ENCODE measurements around the gene HOMER2. TPM values are rescaled to one million over a fixed set of nuclear protein-coding genes. Genes with fewer than 3 reads are reported as not detected.

Gene HOMER2
- total RNA-seq, 1 donor from 2014 or later, result 48.5 TPM

DNA sequence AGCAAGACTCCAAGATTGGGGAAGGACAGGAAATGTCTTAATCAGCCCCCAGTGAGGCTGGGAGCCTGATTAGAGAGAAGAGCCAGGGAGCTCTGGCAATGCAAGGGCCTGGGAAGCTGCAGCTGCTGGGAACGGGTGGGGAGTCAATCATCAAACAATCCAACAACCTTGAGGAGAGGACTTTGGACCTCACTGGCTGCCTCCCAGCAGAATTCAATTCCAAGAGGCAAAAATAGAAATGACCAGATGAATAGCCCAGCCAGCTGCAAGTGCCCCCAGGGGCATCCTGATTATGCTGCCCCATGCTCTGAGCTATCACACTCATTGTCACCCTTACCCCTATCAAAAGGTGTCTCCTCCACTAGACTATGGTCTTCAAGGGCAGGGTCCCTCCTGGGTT, 6.1 kb upstream of the HOMER2 start:
- Histone ChIP-seq H3K4me3 (no peak overlapping the region), H3K27ac (replicated peaks) (peak overlapping the region; percentile 38), H3K9me3 (replicated peaks) (no peaks in the 10 kb centered on the region), H3K4me1 (peaks cover 24% of the 10 kb centered on the region), H3K36me3 (no peaks in the 10 kb centered on the region), H3K27me3 (ENCODE audit: low read depth) (no peaks in the 10 kb centered on the region)
- DNase-seq, result no peak
- TF ChIP-seq, protein P1, sequence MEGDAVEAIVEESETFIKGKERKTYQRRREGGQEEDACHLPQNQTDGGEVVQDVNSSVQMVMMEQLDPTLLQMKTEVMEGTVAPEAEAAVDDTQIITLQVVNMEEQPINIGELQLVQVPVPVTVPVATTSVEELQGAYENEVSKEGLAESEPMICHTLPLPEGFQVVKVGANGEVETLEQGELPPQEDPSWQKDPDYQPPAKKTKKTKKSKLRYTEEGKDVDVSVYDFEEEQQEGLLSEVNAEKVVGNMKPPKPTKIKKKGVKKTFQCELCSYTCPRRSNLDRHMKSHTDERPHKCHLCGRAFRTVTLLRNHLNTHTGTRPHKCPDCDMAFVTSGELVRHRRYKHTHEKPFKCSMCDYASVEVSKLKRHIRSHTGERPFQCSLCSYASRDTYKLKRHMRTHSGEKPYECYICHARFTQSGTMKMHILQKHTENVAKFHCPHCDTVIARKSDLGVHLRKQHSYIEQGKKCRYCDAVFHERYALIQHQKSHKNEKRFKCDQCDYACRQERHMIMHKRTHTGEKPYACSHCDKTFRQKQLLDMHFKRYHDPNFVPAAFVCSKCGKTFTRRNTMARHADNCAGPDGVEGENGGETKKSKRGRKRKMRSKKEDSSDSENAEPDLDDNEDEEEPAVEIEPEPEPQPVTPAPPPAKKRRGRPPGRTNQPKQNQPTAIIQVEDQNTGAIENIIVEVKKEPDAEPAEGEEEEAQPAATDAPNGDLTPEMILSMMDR (IDR thresholded peaks at IDR 0.05; ENCODE audit: borderline replicate concordance), result no peak
- intact Hi-C loops (cut with micrococcal nuclease), result no loop called here

DNA sequence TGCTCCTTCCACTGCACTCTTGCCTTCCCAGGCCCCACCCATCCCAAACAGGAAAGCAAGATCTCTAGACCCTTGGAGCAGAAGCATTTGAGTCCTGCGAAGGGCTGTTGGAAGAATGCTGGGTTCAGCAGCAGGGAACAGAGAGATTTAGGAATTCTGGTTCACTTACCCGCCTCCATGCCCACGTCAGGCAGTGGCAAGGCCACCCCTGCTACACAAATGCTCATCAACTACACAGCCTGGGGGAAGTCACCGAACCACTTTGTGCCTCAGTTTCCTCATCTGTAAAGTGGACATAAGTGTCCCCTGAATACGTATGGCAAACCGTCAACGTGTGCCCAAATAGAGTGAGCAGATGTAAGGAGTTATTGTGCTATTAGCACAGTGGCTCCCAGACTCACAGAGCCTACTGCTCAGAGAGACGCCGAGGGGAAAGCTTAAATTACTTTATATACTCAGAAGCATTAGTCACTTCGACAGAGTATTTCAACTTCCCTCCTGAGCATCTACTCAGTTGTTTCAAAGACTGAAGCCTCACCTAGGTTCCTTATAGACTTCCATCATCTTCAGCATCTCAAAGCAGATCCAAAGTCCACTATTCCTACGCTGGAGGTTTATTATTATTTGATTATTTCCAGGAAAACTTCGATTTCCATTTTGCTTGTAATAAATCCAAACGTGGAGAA, 905 bp downstream of the HOMER2 start:
- intact Hi-C loops (cut with micrococcal nuclease), result no loop called here
- Histone ChIP-seq H3K9me3 (replicated peaks) (no peaks in the 10 kb centered on the region), H3K4me3 (peak overlapping the region; percentile 73), H3K27ac (replicated peaks) (peak overlapping the region; percentile 81), H3K36me3 (no peaks in the 10 kb centered on the region), H3K4me1 (peaks cover 24% of the 10 kb centered on the region), H3K27me3 (ENCODE audit: low read depth) (peaks cover 14% of the 10 kb centered on the region)
- DNase-seq, result no peak
- TF ChIP-seq, protein P1 (IDR thresholded peaks at IDR 0.05; ENCODE audit: borderline replicate concordance), result no peak

DNA sequence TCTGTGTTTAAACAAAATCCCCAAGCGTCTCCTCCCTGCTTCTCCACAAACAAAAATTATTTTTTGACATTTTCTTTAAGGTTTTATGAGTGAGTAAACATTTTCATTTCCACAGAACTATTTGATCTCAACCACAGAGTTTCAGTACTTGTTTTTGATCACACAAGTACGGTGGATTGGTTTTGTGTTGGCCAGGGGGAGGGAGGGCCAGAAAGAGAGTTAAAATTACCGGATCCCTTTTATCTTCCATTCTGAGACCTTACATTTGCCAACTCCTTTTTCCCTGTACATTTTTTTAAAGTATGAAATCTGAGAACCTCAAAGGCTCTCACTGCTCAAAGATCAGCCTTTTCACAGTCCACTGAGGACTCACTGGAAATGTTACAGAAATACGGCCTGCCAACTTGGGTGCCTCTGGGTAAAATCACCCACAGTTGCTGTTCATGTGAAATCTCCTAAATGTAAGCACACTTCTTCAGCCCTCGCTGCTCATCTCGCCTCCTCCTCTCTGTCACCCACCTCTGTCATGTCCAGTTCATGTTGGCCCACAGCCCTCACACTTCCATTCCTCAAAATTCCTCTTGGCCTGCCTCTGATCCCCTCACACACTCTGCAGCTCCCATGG, 1.7 kb downstream of the HOMER2 start:
- intact Hi-C loops (cut with micrococcal nuclease), result no loop called here
- peaks cover 24% of the 10 kb centered on the region for H3K4me1 ChIP-seq
- DNase-seq, result no peak
- TF ChIP-seq, protein P1 (IDR thresholded peaks at IDR 0.05; ENCODE audit: borderline replicate concordance), result no peak
- H3K27ac ChIP-seq (replicated peaks), result no peak overlapping the region
- no peaks in the 10 kb centered on the region for H3K9me3 ChIP-seq (replicated peaks)
- no peaks in the 10 kb centered on the region for H3K36me3 ChIP-seq
- peak overlapping the region; percentile 73 for H3K4me3 ChIP-seq
- peaks cover 14% of the 10 kb centered on the region for H3K27me3 ChIP-seq (ENCODE audit: low read depth)

DNA sequence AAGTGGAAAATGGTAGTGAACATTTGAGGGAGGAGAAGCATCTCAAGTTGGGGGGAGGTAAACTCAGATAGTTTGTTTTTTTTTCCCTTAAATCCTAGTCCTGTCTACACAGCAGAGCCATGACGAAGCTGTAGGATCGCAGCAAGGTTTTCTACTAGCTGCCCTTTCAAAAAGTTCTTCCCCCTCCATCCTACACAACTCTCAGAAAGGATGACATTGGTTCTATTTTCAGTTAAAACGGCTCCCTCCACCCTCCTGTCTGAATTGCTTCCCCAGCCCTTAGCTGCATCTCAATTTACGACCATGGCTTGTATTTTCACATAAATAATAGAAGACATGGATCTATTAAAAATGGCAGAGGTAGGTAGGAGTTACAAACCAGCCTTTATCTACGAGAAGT, 2.2 kb downstream of the HOMER2 start:
- TF ChIP-seq, protein P1 (IDR thresholded peaks at IDR 0.05; ENCODE audit: borderline replicate concordance), result no peak
- Histone ChIP-seq H3K4me1 (peaks cover 24% of the 10 kb centered on the region), H3K27ac (replicated peaks) (no peak overlapping the region), H3K27me3 (ENCODE audit: low read depth) (peaks cover 14% of the 10 kb centered on the region), H3K4me3 (no peak overlapping the region), H3K36me3 (no peaks in the 10 kb centered on the region), H3K9me3 (replicated peaks) (no peaks in the 10 kb centered on the region)
- DNase-seq, result no peak
- intact Hi-C loops (cut with micrococcal nuclease), result no loop called here

DNA sequence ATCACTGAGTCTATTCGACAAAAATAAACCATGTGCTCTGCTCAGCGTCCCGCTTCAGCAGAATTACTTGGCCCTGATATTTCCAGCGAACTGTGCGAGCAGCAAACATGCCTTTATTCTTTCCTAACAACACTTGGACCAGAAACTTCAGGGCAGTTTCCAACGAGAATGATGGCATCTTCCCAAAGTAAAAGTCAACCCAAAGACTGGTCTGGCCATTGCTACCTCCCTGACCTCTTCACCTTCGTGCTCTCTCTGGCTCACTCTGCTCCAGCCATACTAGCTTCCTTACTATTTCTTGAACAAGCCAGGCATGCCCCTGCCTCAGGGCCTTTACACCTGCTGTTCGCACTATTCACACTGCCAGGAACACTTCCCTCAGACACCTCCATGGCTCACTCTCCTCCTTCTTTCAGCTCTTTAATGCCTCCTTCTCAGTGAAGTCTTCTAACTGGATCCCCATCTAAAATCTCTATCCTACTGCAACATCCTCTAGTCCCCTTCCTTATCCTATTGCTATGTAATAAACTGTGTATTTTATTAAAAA, 6.3 kb downstream of the HOMER2 start:
- no peaks in the 10 kb centered on the region for H3K9me3 ChIP-seq (replicated peaks)
- H3K27ac ChIP-seq (replicated peaks), result no peak overlapping the region
- intact Hi-C loops (cut with micrococcal nuclease), result no loop called here
- H3K36me3 ChIP-seq, result no peaks in the 10 kb centered on the region
- H3K4me3 ChIP-seq, result no peak overlapping the region
- DNase-seq, result no peak
- peaks cover 3% of the 10 kb centered on the region for H3K27me3 ChIP-seq (ENCODE audit: low read depth)
- TF ChIP-seq, protein P1 (IDR thresholded peaks at IDR 0.05; ENCODE audit: borderline replicate concordance), result no peak
- peaks cover 17% of the 10 kb centered on the region for H3K4me1 ChIP-seq
